Mesothelial cell of epicardium (in vitro differentiated cells): ENCODE data around the gene FBL. TPM values are rescaled to one million over a fixed set of nuclear protein-coding genes. Genes with fewer than 3 reads are reported as not detected.

ENCODE experiments used
- DNase-seq, 2 experiments: peaks; one replicate each; pipeline ENCODE4 v3.0.0; 2021; ENCODE audit warnings: low spot score in 2 of 2; ENCODE audit not compliant: unreplicated experiment in 2 of 2
- H3K27ac Mint-ChIP-seq: 2 replicates; pipeline ENCODE4 v1.8.0; 2021; ENCODE audit warnings: mixed read lengths
- H3K27me3 Mint-ChIP-seq: 2 replicates; pipeline ENCODE4 v1.8.0; 2021; ENCODE audit warnings: low read depth, mixed read lengths
- H3K36me3 Mint-ChIP-seq: 2 replicates; pipeline ENCODE4 v1.8.0; 2021; ENCODE audit warnings: mixed read lengths
- H3K4me1 Mint-ChIP-seq: 2 replicates; pipeline ENCODE4 v1.8.0; 2021; ENCODE audit warnings: mixed read lengths
- H3K4me3 Mint-ChIP-seq: 2 replicates; pipeline ENCODE4 v1.8.0; 2021; ENCODE audit warnings: mild to moderate bottlenecking, moderate library complexity, mixed read lengths
- H3K9me3 Mint-ChIP-seq: 2 replicates; pipeline ENCODE4 v1.8.0; 2021; ENCODE audit warnings: mixed read lengths
- total RNA-seq: library from RNA; stranded (reverse); gene quantifications from 3 replicates; pipeline ENCODE4 v1.2.1, GENCODE V29; 2021
- TF ChIP-seq, protein P1 (sequence below): fragments of 200-600 bp; sonication (generic); IDR thresholded peaks from one replicate; pipeline ENCODE4 v1.5.0; 2021; ENCODE audit warnings: antibody characterized with exemption; ENCODE audit not compliant: unreplicated experiment

Gene FBL
- total RNA-seq, 1 donor from 2014 or later, result 273 TPM

DNA sequence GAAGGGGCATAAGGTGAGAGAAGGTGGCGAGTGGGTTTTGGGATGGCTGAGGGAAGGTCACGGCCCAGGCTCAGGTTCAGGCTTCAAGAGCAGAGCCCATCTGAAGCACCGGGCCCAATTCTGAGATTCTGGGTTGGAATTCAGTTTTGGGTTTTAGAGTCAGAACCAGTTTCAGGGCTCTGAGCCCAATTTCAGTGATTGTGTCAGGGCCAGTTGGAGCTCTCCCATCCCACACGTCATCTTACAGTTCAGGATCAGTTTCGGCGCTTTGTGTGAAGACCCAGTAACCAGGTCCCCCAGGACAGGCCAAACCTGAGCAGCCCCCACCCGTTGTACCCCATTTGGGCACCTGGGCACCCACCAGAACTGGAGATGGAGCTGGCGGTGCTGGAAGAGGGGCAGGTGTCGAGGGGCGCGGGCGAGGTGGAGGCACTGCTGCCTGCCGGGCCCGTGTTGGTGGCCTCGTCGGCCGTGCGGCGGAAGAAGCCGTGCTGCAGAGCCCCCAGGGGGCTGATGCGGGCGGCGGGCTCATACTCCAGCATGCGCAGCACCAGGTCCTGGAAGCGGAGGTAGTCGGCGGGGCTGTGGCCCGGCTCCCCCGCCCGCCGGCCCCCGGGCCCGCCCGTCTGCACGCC is 19.8 kb downstream of the FBL start:
- TF ChIP-seq, protein P1, sequence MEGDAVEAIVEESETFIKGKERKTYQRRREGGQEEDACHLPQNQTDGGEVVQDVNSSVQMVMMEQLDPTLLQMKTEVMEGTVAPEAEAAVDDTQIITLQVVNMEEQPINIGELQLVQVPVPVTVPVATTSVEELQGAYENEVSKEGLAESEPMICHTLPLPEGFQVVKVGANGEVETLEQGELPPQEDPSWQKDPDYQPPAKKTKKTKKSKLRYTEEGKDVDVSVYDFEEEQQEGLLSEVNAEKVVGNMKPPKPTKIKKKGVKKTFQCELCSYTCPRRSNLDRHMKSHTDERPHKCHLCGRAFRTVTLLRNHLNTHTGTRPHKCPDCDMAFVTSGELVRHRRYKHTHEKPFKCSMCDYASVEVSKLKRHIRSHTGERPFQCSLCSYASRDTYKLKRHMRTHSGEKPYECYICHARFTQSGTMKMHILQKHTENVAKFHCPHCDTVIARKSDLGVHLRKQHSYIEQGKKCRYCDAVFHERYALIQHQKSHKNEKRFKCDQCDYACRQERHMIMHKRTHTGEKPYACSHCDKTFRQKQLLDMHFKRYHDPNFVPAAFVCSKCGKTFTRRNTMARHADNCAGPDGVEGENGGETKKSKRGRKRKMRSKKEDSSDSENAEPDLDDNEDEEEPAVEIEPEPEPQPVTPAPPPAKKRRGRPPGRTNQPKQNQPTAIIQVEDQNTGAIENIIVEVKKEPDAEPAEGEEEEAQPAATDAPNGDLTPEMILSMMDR, result no peak
- Mint-ChIP-seq H3K27ac (no peak overlapping the region), H3K4me3 (no peak overlapping the region), H3K27me3 (no peaks in the 10 kb centered on the region), H3K9me3 (no peaks in the 10 kb centered on the region), H3K4me1 (no peaks in the 10 kb centered on the region), H3K36me3 (peaks cover 31% of the 10 kb centered on the region)
- DNase-seq, result no peak

DNA sequence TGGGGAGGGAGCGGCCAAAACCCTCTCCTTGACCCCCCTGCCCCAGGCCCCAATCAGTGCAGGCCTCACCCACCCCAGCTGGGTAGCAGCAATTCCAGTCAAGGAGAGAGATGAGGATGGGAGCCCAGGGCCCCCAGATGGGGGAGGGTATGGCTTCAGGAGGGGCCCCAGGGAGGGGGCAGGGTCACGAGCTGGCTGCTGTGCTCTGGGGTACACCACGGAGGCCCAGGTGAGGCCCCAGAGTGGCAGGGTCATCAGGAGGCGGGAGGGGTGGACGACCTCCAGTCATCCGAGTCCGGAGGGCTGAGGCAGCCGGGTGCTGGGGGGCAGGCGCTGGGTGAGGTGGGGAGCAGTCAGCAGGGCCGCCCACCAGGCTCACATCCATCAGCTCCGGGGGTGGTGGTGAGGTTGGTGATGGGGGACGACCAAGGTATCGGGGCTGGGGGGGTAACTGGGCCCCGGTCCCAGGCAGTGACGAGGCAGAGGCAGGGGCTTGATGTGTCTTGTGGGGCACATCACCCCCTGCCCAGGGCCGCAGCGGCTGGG is 20.6 kb downstream of the FBL start:
- DNase-seq, result no peak
- TF ChIP-seq, protein P1, result no peak
- Mint-ChIP-seq H3K9me3 (no peaks in the 10 kb centered on the region), H3K27me3 (no peaks in the 10 kb centered on the region), H3K36me3 (peaks cover 25% of the 10 kb centered on the region), H3K4me3 (no peak overlapping the region), H3K27ac (no peak overlapping the region), H3K4me1 (no peaks in the 10 kb centered on the region)

DNA sequence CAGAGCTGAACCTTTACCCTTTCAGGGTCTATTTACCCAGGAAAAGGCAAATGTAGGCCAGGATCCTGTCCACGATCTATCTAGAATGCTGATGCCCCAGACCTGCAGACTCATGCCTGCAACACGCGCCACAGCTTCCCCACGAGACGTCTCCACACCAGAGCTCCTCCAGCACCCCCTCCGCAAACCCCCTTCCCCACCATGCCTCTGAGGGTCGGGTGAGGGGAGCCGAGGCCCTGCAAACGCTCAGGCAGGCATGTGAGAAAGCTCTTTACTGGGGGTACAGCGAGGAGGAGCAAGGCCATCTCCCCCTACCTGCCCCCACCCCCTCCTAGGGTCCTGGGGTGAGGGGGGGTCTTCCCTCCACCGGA is 21.1 kb downstream of the FBL start:
- Mint-ChIP-seq H3K36me3 (peaks cover 19% of the 10 kb centered on the region), H3K27me3 (no peaks in the 10 kb centered on the region), H3K4me1 (no peaks in the 10 kb centered on the region), H3K9me3 (no peaks in the 10 kb centered on the region), H3K4me3 (no peak overlapping the region), H3K27ac (no peak overlapping the region)
- DNase-seq, result no peak
- TF ChIP-seq, protein P1, result no peak

DNA sequence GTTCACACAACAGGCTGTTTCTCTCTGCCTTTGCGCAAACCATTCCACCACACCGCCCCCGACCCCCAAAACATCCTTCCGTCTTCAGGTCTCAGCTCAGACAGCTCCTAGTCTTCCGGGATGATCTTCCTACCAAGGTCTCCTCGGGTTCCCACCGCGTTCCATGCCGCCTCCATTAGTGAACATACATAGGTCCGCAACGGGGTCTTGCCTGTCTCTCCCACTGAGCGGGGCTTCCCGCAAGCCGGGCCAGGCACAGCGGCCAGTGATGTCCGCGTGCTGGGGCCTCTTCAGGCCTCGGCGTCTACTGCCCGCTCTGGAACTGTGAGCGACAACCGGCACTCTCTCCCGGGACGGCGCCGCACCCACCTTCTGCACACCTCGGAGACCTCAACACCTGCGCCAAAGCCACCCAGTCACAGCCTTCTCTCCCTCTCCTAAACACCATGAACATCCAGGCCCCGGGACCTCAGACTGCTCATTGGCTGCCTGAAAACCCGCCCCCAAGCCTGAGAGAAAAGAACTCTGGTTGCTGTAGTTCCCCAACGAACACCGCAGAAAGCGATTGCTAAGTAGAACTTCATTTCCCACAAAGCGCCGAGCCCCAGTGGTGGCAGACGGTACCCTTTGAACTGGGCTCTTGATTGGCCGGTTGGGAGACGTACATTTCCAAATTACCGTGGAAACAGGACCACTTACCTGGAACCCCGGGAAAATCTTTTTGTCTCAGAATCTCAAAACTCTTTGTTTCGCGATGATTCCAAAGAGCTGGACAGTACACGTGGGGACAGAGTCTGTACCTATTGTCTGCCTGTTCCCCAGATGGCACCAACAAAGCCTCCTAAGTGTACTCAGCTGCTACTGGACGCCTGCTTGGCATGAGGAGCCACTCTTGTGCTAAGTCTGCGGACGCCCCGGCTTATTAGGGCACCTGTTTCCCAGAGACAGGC is 21.8 kb downstream of the FBL start:
- H3K27me3 Mint-ChIP-seq, result no peaks in the 10 kb centered on the region
- peaks cover 15% of the 10 kb centered on the region for H3K36me3 Mint-ChIP-seq
- no peak overlapping the region for H3K27ac Mint-ChIP-seq
- H3K4me1 Mint-ChIP-seq, result no peaks in the 10 kb centered on the region
- no peak overlapping the region for H3K4me3 Mint-ChIP-seq
- DNase-seq, result peak; percentile 58 to 80
- no peaks in the 10 kb centered on the region for H3K9me3 Mint-ChIP-seq
- TF ChIP-seq, protein P1, result no peak

DNA sequence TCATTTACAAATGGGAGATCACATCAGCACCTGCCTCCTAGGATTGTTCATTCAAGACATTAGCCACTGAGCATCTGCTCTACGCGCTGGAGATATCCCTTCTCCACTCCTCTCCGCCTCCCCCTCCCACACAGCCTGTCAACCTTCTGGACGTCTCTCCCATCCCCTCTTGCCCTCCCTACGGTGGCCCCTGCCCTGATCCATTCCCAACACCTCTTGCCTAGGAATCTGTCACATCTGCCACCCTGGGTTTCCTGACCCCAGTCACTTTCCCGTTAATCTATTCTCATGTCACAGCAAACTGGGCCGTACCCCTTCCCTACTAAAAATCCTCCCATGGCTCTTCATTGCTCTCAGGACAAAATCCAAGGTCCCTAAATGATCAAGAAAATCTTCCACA is 22.5 kb downstream of the FBL start:
- Mint-ChIP-seq H3K4me3 (no peak overlapping the region), H3K9me3 (no peaks in the 10 kb centered on the region), H3K4me1 (no peaks in the 10 kb centered on the region), H3K27me3 (no peaks in the 10 kb centered on the region), H3K27ac (no peak overlapping the region), H3K36me3 (peaks cover 10% of the 10 kb centered on the region)
- DNase-seq, result no peak
- TF ChIP-seq, protein P1, result no peak
